NCI-H1417 treated with DMSO at 0.1 percent for 48 hours (cell line): ENCODE data around the gene PRR29.
"Not testable (repeated sequence)": the region's sequence is repeated elsewhere in the genome, so short reads cannot be mapped to it uniquely, and the experiment has no call there.

Experiments used
- DNase-seq: peaks from one replicate; lab custom pipeline; 2025; lab: John Stamatoyannopoulos, UW

The PRR29 gene

DNA sequence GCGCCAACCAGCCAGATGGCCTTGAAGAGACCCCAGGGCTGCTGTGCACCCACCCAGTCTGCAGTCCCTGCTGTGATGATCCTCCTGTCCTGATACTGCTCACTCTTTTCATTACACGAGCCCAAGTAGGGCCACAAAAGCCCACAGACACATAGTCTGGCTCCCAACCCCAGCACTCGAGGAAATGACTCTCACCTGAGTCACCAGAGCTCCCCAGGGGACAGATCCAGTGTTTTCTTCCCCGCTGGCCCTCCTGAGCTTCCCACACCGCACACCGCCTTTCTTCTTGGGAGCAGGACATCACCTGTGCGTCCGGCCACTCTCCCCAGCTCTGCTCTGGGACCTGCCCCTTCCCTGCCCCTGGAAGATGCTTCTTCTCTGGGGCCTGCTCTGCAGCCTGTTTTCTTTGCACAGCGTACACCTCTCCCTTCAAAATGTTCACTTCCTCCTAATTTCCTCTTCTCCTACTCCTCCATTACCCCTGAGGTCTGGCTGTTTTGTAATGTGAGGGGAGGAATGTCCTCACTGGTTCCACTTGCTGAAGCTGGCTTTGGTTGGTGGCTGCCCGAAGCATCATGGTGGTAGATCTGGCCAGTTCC lies 23.5 kb upstream of the PRR29 start:
- DNase-seq, result no peak

DNA sequence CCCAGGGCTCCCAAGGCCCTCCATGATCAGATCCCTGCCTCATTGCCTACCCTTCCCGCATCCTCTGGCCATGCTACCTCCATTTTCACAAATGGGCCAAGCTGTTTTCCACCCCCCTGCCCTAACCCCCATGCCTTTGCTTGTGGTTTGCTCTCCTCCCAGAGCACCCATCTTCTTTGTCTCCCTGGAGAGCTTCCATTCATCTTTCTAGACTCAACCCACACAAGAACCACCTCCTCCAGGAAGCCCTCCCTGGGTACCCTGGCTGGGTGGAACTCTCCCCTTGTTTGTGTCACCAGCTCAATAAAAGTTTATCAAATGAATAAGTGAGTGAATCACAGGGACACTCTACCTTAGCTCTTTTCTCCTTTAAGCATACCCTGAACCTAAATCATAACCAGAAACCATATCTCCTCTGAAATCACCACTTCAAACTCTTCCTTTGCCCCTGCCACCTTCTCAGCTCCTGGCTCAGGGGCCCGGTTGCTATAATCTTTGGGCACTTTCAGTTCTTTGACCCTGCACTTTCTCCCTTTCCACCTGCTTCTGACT lies 22.5 kb upstream of the PRR29 start:
- no peak for DNase-seq

DNA sequence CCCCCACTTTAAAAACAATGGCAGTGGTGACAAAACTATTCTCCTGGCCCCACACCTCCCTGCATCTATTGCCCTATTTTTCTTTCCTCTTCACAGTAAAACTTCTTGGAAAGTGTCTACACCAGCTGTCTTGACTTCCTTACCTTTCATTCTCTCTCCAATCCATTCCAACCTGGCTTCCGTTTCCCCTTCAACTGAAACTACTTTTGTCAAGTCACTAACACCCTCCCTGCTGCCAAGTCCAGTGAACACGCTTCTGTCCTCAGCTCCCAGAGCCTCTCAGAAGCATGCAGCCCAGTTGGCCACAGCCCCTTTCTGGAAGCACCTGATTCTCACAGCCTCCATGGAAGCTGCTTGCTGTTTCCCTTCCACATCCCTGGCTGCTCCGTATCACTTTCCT lies 21.4 kb upstream of the PRR29 start:
- DNase-seq, result no peak

DNA sequence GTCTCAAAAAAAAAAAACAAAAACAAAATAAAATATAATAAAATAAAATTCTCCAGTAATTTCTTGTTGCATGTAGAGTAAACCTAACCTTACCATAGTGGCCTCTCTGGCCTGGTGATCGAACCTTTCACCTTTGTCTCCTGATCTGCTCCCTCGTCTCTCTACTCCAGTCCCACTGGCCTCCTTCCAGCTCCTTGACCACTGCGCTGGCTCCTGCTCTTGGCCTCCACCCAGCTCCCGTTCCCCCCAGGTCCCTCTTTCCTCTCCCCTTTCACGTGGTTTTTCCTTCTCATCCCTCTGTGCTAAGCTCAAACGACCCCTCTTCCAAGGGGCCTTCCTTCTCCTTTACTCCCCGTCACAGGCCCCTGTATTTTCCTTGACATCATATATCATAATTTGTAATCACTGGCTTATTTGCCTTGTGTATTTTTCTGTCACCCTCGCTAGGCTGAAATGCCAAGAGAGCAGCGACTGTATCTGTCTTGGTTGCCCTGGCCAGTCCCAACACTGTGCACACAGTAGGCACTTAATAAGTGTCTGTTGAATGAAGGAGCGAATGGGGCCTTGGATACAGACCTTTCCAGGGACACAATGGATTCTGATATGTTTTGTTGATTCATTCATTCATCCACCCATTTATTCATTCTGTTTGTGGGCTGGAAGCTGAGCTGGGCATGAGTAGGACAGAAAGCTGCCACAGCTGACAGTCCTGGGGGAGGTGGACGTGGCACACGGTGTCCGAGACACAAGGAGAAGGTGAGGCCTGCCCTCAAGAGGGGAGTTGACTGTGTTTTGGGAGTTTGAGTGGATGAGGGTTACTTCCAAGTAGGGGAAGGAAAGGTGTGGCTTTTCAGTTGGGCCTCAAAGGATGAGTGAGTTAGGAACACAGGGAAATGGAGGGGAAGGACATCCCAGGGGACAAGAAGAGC lies 19.6 kb upstream of the PRR29 start:
- no peak for DNase-seq

DNA sequence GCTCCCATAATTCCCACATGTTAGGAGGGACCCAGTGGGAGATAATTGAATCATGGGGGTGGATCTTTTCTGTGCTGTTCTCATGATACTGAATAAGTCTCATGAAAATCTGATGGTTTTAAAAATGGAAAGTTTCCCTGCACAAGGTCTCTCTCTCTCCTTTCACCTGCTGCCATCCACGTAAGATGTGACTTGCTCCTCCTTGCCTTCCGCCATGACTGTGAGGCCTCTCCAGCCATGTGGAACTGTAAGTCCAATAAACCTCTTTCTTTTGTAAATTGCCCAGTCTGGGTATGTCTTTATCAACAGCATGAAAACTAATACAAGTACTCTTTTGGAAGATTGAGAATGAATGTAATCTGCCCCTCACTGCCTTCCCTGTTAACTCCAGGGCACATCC lies 15.5 kb upstream of the PRR29 start:
- DNase-seq, result not testable (repeated sequence)

DNA sequence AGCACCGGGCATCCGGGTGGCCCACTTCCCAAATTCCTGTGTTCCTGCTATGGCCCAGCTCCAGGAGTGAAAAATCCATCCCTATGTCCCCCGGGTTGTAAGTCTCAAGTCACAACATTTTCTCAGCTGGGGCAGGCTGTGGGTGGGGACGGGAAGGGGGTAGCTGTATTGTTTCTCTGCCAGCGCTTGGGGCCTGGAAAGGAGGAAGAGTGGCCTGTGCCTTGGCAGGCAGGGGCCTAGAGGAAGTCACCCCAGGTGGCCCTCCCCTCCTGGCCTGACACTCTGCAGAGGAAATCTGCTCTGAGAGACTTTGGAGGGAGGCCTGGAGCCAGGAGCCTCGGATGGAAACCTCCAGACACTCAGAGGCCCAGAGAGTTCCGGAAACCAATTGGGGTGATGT lies 14.8 kb upstream of the PRR29 start:
- DNase-seq, result no peak

DNA sequence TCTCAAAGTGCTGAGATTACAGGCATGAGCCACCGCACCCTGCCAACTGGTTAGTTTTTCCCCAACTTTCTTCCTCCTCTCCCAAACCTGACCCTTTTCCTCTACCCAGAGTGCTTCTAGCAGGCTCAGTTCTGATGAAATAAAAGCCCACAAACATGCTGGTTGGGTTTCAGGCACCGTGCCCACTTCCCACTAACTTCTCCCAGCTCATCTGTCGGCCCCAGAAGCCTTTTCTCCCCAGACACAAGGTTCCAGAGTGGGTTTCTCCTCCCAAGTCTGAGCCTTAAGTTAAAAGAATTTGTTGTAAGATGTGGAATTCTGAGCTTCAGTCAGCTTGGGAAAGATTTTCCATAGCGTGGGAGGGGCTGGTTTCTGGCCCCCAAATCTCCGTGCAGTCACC lies 13.9 kb upstream of the PRR29 start:
- no peak for DNase-seq

DNA sequence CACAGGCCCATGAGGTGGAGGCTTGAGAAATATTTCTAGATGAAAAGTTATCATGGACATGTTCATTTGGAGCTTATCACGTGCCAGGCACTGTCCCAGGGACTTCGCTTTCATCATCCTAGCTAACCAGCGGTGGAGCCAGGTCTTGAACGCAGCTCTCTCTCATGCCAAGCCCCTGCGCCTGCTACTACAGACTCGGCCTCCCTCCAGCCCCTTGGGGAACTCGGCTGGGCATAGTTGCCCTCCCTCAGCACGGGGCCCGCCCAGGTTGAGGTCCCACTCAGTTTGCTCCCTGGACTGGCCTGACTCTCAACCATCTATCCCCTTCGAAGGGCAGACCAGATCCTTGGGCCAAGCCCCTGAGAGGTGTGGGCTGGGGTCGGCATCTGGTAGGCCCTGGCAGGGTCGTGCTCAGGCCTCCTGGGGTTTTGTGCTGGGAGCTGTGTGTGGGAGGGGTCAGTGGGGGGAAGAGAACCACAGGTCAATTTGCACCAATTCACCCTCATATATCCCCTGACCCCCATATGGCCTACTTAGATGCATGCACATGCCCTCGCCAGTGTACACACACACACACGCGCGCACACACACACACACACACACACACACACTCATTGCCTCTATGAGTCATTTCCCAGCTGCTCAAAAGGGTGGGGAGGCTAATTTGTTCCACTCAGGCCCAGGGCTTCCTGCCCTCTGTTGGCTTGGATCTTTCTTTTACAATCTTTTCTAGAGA lies 13.3 kb upstream of the PRR29 start:
- no peak for DNase-seq

DNA sequence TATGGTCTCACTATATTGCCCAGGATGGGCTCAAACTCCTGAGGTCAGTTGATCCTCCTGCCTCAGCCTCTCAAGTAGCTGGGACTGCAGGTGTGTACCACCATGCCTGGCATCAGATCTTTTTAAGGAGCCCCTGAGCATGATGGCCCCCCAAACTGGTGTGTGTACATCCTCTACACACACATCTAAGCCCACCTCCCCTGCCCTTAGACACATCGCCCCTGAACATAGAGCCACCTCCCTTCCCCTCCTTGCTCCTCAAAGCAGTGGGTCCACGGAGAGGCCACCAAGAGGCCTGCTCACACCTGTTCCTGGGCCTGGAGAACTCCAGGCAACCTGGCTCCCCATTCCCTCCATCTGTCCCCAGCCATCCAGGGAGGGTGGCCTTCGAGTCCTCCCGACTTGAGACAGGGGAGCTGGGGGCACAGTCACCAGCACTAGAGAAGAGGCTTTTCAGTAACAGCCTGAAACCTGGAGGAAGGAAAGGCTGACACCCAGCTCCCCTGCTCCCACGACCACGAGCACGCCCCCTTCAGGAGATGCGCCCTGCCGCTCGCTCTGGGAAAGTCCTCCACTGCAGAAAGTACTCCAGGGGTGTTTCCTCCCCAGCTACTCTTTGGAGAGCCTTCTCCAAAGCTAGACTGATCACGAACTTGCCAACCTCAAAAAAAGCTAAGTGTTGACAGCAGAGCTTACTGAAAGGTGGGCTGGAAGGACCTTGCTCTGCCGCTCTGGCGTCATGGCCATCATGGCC lies 12.6 kb upstream of the PRR29 start:
- no peak for DNase-seq

DNA sequence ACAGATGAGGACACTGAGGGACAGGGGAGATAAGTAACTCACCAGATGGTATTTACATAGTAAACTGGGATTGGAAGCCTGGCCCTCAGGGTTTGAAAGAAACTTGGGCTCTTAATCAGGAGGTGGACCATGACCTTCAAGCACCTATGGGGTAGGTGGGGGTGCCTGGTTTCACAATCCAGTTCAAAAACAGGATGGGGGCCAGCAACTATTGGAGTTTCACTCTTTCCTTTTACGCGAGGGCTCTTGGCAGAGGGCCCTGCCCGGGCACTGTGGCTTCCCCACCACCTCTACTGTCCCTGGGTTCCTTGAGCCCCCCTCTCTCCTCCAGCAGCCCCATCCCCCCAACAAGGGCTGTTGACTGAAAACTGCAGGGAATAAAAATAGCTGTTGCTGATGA lies 11.3 kb upstream of the PRR29 start:
- no peak for DNase-seq

DNA sequence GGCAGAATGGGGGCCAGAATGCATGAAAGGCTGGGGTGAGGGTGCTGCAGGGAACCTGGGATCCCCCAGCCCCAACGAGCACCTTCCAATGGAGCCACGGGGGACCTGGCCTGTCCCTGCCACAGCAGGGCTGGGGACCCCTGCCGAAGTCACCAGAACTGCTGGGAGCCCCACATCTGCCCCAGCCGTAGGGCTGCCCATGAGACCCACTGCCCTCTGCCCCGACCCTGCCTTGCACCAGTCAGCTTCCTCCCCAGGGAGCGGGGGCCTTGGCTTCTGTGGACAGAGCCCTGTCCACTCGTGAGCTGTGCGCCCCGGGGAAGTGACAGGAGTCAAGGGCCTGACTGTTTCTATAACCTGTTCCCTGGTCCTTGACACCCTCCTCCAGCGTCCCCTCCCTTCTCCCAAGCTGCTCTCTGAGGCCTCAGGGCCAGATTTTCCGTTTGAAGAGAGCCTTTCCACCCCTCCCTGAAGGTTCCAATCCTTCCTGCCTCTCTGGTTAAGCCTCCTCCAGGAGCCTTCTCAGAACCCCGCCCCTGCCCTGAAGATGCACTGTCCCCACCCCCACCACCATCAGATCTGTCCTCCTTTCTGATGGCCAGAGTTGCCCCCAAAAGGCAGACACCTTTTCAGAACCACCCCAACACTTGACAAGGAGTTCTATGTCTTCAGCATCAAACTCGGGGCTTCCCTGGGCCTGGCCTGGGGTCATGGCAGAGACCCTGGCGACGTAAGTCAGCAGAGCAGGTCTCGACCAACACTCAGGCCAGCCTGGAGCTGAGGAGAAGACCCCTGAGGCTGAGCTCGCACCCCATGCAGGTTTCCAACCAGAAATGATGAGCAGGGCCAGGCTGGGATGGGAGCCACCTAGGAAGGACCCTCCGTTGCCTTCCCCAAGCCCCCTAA lies 10.7 kb upstream of the PRR29 start:
- DNase-seq, result no peak

DNA sequence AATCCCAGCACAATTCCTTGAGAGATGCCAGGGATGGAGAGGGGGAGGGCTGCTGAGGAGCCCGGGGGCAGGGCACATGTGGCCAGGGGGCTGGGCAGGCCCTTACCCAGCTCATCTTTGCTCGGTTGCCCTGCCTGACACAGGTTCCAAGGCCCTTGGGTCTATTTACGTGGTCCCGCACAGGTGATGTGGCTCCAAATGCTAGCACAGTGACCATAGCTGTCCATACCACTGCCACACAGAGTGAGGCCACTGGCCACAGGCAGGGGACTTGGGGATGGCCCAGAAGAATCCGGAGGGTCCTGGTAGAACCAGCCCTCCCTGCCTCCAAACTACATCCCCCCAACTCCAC lies 10.0 kb upstream of the PRR29 start:
- DNase-seq, result no peak

DNA sequence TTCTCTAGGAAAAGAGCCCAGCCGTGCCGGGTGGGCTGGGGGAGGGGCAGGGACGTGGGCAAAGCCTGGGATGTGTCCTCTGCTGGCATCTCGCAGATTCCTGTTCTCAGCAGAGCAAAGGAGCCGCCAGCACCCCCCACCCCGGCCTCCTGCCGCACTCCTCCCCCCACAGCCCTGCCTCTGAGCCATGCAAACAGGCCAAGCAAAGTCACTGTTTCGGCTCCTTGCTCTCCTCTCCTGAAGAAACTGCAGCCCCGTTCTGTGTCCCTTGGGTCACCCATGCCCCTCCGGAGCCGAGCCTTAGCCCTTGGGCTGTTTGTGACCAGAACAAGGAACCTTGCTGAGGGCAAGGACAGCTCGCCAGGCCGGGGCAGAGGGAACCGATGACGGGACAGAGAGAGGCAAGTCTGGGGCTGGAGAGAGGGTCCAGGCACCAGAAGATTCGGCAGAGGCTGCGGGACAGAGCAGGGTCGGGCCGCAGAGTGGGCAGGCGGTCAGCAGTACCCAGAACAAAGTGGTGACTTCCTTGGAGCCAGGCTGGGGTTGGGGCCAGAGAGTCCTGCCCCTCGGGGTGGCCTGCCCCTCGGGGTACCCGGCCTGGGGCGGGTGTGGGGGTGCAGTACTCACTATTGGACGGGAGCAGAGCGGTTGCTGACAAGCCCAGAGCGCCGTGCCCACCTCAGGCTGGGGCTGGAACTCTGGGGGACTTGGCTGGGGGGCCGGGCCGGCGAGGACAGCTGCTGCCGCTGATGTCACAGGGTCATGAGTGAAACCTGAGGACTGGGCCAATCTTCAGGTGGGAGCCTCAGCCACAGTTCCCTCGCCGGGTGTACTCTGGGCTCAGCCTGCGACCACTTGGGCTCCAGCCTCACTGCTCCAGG lies 9.2 kb upstream of the PRR29 start:
- DNase-seq, result no peak

DNA sequence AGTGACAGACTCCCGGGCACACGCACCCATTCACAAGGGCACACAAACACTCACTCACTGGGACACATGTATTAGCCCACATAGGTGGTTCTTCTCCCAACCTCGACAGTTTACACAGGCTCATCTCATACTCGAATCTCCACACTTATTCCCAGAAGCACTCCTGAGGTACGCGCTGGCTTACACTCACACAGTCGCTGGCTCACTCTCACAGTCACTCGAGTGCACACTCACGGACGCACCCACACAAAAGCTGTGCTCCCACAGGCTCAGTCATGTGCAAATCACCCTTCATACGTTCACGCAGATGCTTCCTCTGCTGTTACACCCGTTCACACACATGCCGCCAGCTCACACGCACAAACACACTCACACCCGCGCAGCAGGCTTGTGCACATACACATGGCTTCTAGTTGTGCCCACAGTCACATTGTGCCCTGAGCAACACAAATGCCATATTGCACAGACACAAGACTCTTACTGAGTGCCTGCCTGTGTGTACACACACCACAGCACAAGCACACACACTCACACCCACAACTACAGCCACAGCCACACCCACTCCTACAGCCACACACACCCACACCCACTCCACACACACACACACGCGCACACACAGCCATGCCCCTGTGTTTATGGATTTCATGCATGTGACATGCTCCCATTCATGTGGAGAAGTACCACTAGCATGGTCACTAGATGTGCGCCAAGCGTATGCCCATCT lies 8.4 kb upstream of the PRR29 start:
- DNase-seq, result no peak

DNA sequence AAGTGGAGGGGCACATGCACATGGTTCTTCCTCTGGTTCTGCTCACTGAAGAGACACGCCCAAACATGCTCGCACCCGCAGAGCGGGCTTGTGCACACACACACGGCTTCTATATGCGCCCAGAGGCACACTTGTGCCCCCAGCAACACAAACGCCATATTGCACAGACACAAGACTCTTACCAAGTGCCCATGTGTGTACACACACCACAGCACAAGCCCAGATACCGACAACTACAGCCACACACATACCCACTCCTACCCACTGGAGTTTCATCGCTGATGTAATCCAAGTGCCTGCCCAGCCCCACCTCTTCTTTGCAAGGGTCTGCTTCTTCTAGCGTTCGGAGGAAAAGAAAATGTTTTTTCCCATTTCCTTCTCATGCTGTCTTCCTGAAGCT lies 6.5 kb upstream of the PRR29 start:
- DNase-seq, result no peak

DNA sequence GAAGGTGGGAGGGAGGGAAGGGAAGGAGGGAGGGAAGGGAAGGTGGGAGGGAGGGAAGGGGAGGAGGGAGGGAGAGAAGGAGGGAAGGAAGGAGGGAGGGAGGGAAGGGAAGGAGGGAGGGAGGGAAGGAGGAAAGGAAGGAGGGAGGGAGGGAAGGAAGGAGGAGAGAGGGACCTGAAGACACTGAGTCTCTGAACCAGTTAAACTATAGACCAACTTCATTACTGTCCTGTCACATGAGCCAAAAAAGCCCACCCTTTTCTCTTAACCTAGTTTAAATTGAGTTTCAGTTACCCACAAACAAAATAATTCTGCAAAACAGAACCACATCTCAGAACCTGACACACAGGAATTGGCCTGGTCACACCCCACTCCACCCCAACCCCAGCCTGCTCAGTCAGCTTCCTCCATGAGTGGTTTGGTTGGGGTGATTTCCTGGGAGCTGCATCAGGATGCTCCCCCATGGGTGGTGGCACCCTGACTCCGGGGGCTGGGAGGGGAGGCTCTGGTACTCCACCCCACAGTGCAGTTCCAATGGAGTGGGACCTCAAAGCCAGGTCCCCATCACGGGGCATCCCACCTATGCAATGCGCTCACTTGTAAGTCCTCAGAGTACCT lies 4.7 kb upstream of the PRR29 start:
- no peak for DNase-seq

DNA sequence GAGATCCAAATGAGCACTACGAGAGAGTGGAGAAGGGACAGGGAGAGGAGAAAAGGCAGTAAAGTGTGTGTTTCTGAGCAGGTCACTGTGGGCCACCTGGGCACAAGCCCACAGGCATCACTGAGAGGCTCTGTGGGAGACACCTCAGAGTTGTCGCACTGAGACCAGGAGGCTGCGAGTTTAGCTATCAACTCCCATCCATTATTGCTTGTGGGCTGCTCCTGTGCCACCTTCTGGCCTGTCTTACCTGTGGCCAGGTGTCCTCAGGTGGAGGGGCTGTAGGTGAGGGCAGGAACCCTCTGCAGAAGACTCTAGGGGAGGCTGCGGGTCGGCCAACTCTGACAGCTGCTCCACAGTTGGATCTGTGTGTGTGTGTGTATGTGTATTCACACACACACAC lies 2.5 kb upstream of the PRR29 start:
- DNase-seq, result no peak

DNA sequence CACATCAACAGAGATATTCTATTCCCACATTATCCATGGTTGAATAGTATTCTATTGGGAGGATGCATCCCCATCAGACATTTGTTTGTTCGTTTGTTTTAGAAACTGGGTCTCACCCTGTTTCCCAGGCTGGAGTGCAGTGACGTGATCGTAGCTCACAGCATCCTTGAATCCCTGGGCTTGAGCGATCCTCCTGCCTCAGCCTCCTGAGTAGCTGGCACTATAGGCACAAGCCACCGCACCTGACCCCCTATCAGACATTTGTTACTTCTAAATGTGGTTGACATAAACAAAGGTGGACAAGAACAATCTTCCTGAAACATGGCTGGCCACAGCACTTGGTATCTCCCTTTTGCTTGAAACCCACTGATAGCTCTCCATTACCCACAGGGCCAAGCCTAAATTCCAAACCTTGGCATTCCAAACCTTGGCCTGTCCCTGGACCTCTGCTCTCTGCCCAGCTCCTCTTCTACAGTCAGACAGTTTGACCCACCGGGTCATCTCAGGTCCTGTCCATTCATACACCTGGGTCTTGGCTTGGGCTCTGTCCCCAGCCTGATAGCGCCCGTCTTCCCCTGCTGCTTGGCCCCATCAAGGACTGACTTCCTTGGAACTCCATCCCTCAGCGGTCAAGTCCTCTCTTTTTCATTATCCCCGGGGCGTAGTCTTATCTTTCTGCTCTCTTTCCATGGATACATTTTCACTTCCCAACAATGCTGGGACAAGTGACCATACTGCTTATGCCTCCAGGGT lies 1.5 kb upstream of the PRR29 start:
- DNase-seq, result no peak
